A549 (cell line): Measurements from ENCODE around the gene TMPRSS6. TPM values are rescaled to one million over a fixed set of nuclear protein-coding genes. Genes with fewer than 3 reads are reported as not detected.
A peak's percentile ranks its signal among the peaks of the same experiment; 100 is the strongest.

Experiments used
- ATAC-seq, 2 experiments: fragments of 200-7000 bp in 1 of 2; fragments of >200 bp in 1 of 2; cut with Nextera tagmentation in 1 of 2; cut with Tn5 transposase in 1 of 2; 3 replicates each; pipeline versions ENCODE4 v1.8.0 to v1.9.1; 2018 to 2020; ENCODE audit warnings: mild to moderate bottlenecking in 1 of 2, moderate library complexity in 1 of 2
- CTCF ChIA-PET: fragments of 300-600 bp; sonication (Branson Sonifier 250); formaldehyde crosslinking; extraction: SDS; loops from one replicate; lab custom pipeline; 2021; ENCODE audit warnings: antibody characterized with exemption, inconsistent platforms; lab: Yijun Ruan, JAX
- POLR2A ChIA-PET: fragments of 350-600 bp; formaldehyde crosslinking; extraction: SDS; loops from one replicate; lab custom pipeline; 2021; ENCODE audit warnings: antibody characterized with exemption, inconsistent platforms; lab: Yijun Ruan, JAX
- DNase-seq, 2 experiments: peaks; one replicate each; pipeline versions ENCODE4 v3.0.0 to v3.0.0-alpha.2; 2011 to 2016; ENCODE audit warnings: low read depth in 1 of 2, low spot score in 1 of 2
- FAIRE-seq: peaks from 2 replicates; lab custom pipeline; 2011; peaks lifted over from hg19 to GRCh38; lab: Jason Lieb, UNC
- H3K27ac ChIP-seq, 2 experiments: fragments of >200 bp; sonication (Bioruptor Twin); formaldehyde crosslinking; 3 replicates each; pipeline ENCODE4 v1.5.1; 2016 to 2017
- H3K4me1 ChIP-seq: fragments of >200 bp; sonication (Bioruptor Twin); formaldehyde crosslinking; 3 replicates; pipeline ENCODE4 v1.6.1; 2016
- H3K4me2 ChIP-seq: fragments of >200 bp; sonication (Bioruptor Twin); formaldehyde crosslinking; 3 replicates; pipeline ENCODE4 v1.6.1; 2016
- H3K4me3 ChIP-seq: fragments of >200 bp; sonication (Bioruptor Twin); formaldehyde crosslinking; 3 replicates; pipeline ENCODE4 v1.5.1; 2016
- H3K9me3 ChIP-seq: fragments of >200 bp; sonication (Bioruptor Twin); formaldehyde crosslinking; 3 replicates; pipeline ENCODE4 v1.6.1; 2016
- EHF ChIP-seq: fragments of 250-450 bp; sonication (Bioruptor Pico); IDR thresholded peaks from 2 replicates; pipeline ENCODE4 v1.5.0; 2020; ENCODE audit warnings: mild to moderate bottlenecking
- EP300 ChIP-seq, 2 experiments: fragments of >200 bp; sonication (Bioruptor Twin); formaldehyde crosslinking; IDR thresholded peaks; 2 replicates in 1 of 2; 3 replicates in 1 of 2; pipeline ENCODE4 v1.6.1; 2016 to 2017
- FOSL2 ChIP-seq, 2 experiments: fragments of 450-650 bp in 1 of 2; fragments of >200 bp in 1 of 2; sonication (Bioruptor Twin) in 1 of 2; formaldehyde crosslinking; IDR thresholded peaks; 2 replicates each; pipeline versions ENCODE4 v1.5.0 to v1.6.1; 2016 to 2020; ENCODE audit warnings: mild to moderate bottlenecking in 1 of 2, moderate library complexity in 1 of 2
- GATA3 ChIP-seq: IDR thresholded peaks from 2 replicates; pipeline ENCODE4 v1.6.1; 2012; ENCODE audit warnings: borderline replicate concordance
- HOXB5 ChIP-seq: fragments of 250-450 bp; sonication (Bioruptor Pico); IDR thresholded peaks from 2 replicates; pipeline ENCODE4 v1.5.0; 2020; ENCODE audit warnings: mild to moderate bottlenecking, moderate library complexity
- JUN ChIP-seq, 2 experiments: fragments of >200 bp; sonication (Bioruptor Twin); formaldehyde crosslinking; IDR thresholded peaks; 2 replicates in 1 of 2; 3 replicates in 1 of 2; pipeline ENCODE4 v1.6.1; 2016 to 2017
- KDM1A ChIP-seq: fragments of 200-600 bp; sonication (generic); IDR thresholded peaks from 2 replicates; pipeline ENCODE4 v1.6.1; 2016; ENCODE audit warnings: low read depth, mild to moderate bottlenecking
- KDM5A ChIP-seq: fragments of 200-600 bp; sonication (generic); IDR thresholded peaks from 2 replicates; pipeline ENCODE4 v1.6.1; 2016; ENCODE audit warnings: antibody characterized with exemption, mild to moderate bottlenecking
- MAFK ChIP-seq: fragments of 450-650 bp; IDR thresholded peaks from 2 replicates; pipeline ENCODE4 v1.6.1; 2014; ENCODE audit not compliant: partially characterized antibody
- MAX ChIP-seq: IDR thresholded peaks from 2 replicates; pipeline ENCODE4 v1.6.1; 2012
- PBX3 ChIP-seq: IDR thresholded peaks from 2 replicates; pipeline ENCODE4 v1.6.1; 2012
- PHF8 ChIP-seq: fragments of 200-600 bp; sonication (generic); IDR thresholded peaks from 2 replicates; pipeline ENCODE4 v1.6.1; 2016; ENCODE audit warnings: low read depth, mild to moderate bottlenecking, antibody characterized with exemption, moderate library complexity, borderline replicate concordance
- POLR2A ChIP-seq: IDR thresholded peaks from 2 replicates; pipeline ENCODE4 v1.6.1; 2012; ENCODE audit warnings: mild to moderate bottlenecking, low read length
- RAD21 ChIP-seq, 2 experiments: fragments of >200 bp in 1 of 2; sonication (Bioruptor Twin) in 1 of 2; formaldehyde crosslinking in 1 of 2; IDR thresholded peaks in 1 of 2; conservative IDR thresholded peaks in 1 of 2; 2 replicates in 1 of 2; 3 replicates in 1 of 2; pipeline ENCODE4 v1.6.1; 2012 to 2018; ENCODE audit warnings: inconsistent platforms in 1 of 2
- RCOR1 ChIP-seq: fragments of 150-350 bp; IDR thresholded peaks from 2 replicates; pipeline ENCODE4 v1.6.1; 2014; ENCODE audit warnings: antibody characterized with exemption, low read length, low read depth
- RFX5 ChIP-seq: fragments of 450-650 bp; IDR thresholded peaks from 2 replicates; pipeline ENCODE4 v1.7.1; 2014; ENCODE audit warnings: antibody characterized with exemption, mild to moderate bottlenecking, moderate library complexity
- RNF2 ChIP-seq: fragments of 200-600 bp; sonication (generic); IDR thresholded peaks from 2 replicates; pipeline ENCODE4 v1.6.1; 2016; ENCODE audit warnings: low read depth, mild to moderate bottlenecking, antibody characterized with exemption, moderate library complexity, borderline replicate concordance
- TP53 ChIP-seq: fragments of 250-450 bp; sonication (Bioruptor Pico); IDR thresholded peaks from 2 replicates; pipeline ENCODE4 v1.5.0; 2021; ENCODE audit warnings: mild to moderate bottlenecking, moderate library complexity
- ZC3H11A ChIP-seq: fragments of 450-650 bp; IDR thresholded peaks from 2 replicates; pipeline ENCODE4 v1.6.1; 2014; ENCODE audit warnings: antibody characterized with exemption, mild to moderate bottlenecking
- ZFP36 ChIP-seq: fragments of 450-650 bp; IDR thresholded peaks from 2 replicates; pipeline ENCODE4 v1.6.1; 2014; ENCODE audit warnings: borderline replicate concordance; ENCODE audit not compliant: partially characterized antibody
- ZSCAN20 ChIP-seq: fragments of 250-450 bp; sonication (Bioruptor Pico); IDR thresholded peaks from 2 replicates; pipeline ENCODE4 v1.8.0; 2022; ENCODE audit warnings: mild to moderate bottlenecking, moderate library complexity
- WGBS: methylation state at CpG from one replicate; pipeline ENCODE4 v1.1.6; 2017; ENCODE audit errors: missing lambda C conversion rate; 5-methylcytosine and 5-hydroxymethylcytosine counted together
- polyA plus RNA-seq, 4 experiments: library from polyadenylated mRNA; depleted of rRNA in 3 of 4; stranded (reverse); fragments of >200 nt; fragmentation: RNase III in 1 of 4; extraction: RNeasy Plus Mini Kit Qiagen cat#74134 plus additional on column Dnase treatment in 1 of 4; gene quantifications; 2 replicates in 3 of 4; 3 replicates in 1 of 4; pipeline ENCODE4 v1.2.3, GENCODE V29; 2011 to 2017

TMPRSS6 gene
- polyA plus RNA-seq, 2 of the 4 experiments (the other 2 are of a cell fraction) = not detected

DNA sequence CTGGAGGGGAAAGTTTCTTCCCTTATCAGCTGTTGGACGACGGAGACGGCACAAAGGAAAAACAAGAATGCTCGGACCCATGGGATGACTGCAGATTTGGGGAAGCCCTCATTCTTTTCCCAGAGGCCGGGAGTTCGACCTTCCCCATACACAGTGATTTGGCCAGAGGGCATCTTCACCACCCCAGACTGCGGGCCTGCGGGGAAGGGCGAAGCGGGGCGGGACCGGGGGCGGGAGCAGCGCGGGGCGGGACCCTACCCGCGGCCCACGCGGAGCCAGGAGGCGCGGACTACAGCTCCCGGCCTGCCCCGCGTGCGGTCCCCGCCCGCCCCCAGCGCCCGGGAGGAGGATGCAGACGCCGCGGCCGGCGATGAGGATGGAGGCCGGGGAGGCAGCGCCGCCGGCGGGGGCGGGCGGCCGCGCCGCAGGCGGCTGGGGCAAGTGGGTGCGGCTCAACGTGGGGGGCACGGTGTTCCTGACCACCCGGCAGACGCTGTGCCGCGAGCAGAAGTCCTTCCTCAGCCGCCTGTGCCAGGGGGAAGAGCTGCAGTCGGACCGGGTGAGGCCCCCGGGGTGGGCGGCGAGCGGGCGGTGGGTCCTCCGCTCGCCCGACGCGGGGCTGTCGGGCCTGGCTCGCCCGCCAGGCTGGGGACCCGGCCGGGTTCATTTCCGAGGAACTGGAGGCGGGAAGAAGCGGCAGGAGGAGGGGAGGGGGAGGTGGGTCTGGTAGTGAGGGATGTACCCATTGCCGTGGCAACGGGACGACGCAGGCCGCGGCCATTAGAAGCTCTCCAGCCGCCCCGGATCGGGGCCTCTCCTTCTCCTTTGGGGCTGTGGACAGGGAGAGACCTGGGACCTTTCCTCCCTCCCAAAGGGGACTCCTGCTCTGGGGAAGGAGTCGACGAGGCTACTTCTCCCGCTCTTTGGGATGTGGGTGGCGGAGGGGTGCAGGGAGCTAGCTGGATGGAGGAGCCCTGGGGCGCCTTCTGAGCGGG is 57.8 kb downstream of the TMPRSS6 start, which contains the start of gene KCTD17:
TSS of gene KCTD17 (plus strand) at position 352 of the 995 bp plus-strand sequence. CDS start at position 371, 19 bp downstream.
- TF ChIP-seq POLR2A (peak; percentile 50), JUN (IDR thresholded peaks at IDR 0.05) (peak in 1 of 2 experiments; percentile 46; a peak in 2 of 5 replicates), MAFK (no peak), PHF8 (peak; percentile 54; the same call in 1 of the 2 replicates), EHF (CRISPR knock-in tag) (no peak), EP300 (IDR thresholded peaks at IDR 0.05) (no peak)
- H3K9me3 ChIP-seq = no peaks in the 10 kb centered on the region
- peak within 1 kb of the TSS; percentile 86 to 96 for H3K27ac ChIP-seq
- POLR2A ChIA-PET = interaction anchor here (0.8 to 1.5 kb wide), 3 partner anchors 18 to 148 kb away, joined by 3 to 6 read pairs (median 3); no protein-coding TSS in a partner anchor
- WGBS = 40% methylated on average over 7 of the region's 89 CpGs
- CTCF ChIA-PET = interaction anchor here (0.9 to 1.2 kb wide), 3 partner anchors 29 to 196 kb away, joined by 3 to 4 read pairs (median 4); no protein-coding TSS in a partner anchor
- peaks cover 14% of the 10 kb centered on the region; the same call in 2 of the 3 replicates for H3K4me1 ChIP-seq
- peak within 1 kb of the TSS; percentile 89 for H3K4me3 ChIP-seq
- DNase-seq (peak; percentile 53 to 77), ATAC-seq (peak; percentile 96 to 98), FAIRE-seq (no peak)
- H3K4me2 ChIP-seq = peak within 1 kb of the TSS; percentile 90

DNA sequence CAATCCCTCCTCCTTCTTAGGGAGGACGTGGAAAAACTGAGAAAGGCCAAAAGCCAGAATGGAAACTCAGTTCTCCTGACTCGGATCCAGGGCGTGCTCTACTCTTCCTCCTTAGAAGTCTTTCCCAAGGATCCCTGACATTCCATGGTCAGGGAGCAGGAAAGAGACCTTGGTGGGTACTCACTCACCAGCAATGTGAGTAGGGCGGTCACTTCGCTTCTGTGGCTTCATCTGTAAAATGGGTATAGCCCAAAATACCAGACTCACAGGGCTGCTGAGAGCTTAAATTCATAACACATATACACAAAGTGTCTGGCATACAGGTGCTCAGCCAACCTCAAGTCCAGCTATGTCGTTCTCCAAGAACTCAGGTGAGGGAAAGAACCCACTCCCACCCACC is 58.6 kb downstream of the TMPRSS6 start:
- H3K4me3 ChIP-seq = peak overlapping the region; percentile 89; the same call in 2 of the 3 replicates
- H3K4me1 ChIP-seq = peaks cover 19% of the 10 kb centered on the region
- TF ChIP-seq PBX3 (no peak), ZSCAN20 (CRISPR knock-in tag) (no peak), HOXB5 (no peak)
- CTCF ChIA-PET = interaction anchor here (0.5 to 1.2 kb wide), 3 partner anchors 29 to 147 kb away, joined by 3 to 4 read pairs (median 3); no protein-coding TSS in a partner anchor
- no peak for FAIRE-seq
- peak overlapping the region; percentile 90 for H3K4me2 ChIP-seq
- whole genome bisulfite sequencing = 99% methylated on average over 6 of the region's 6 CpGs
- DNase-seq = no peak
- H3K27ac ChIP-seq = peak overlapping the region; percentile 86 to 96
- ATAC-seq = no peak
- POLR2A ChIA-PET = interaction anchor here (0.8 to 1.5 kb wide), 3 partner anchors 19 to 149 kb away, joined by 3 to 6 read pairs (median 3); no protein-coding TSS in a partner anchor
- H3K9me3 ChIP-seq = no peaks in the 10 kb centered on the region

DNA sequence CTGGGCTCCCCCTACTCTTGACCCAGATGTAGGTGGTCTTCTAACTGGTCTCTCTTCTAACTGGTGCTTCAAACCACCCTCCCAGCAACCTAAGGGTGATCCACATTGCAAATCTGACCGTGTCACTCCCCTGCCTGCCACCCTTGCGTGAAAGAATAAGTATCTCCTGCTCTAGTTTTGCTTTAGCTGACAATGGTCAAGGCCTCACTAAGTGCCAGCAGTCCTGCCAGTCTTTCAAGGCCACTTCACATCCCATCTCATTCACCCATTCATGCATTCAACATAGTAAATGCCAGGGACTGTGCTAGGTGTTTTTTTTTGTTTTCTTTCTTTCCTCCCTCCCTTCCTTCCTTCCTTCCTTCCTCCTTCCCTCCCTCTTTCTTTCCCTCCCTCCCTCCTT is 60.3 kb downstream of the TMPRSS6 start:
- ATAC-seq = no peak
- Histone ChIP-seq H3K4me2 (no peak overlapping the region), H3K4me3 (no peak overlapping the region), H3K27ac (no peak overlapping the region), H3K4me1 (peaks cover 33% of the 10 kb centered on the region), H3K9me3 (no peaks in the 10 kb centered on the region)
- no peak for DNase-seq
- ChIA-PET POLR2A (no interaction called here), CTCF (no interaction called here)
- 88% methylated on average over 2 of the region's 2 CpGs for WGBS
- TF ChIP-seq ZSCAN20 (CRISPR knock-in tag) = no peak
- no peak for TF ChIP-seq HOXB5
- TF ChIP-seq GATA3 = no peak
- TF ChIP-seq PBX3 = no peak
- TF ChIP-seq ZFP36 = no peak
- no peak for TF ChIP-seq RFX5
- TF ChIP-seq RNF2 = no peak
- no peak for TF ChIP-seq MAFK
- no peak for TF ChIP-seq ZC3H11A
- TF ChIP-seq FOSL2 (IDR thresholded peaks at IDR 0.05) = no peak
- no peak for TF ChIP-seq FOSL2 (CRISPR knock-in tag; IDR thresholded peaks at IDR 0.05)
- TF ChIP-seq KDM1A = no peak
- no peak for TF ChIP-seq KDM5A
- TF ChIP-seq RAD21 (conservative IDR thresholded peaks at IDR 0.05 in 1 of 2, IDR thresholded peaks at IDR 0.05 in 1 of 2) = no peak
- no peak for TF ChIP-seq EP300 (IDR thresholded peaks at IDR 0.05)
- TF ChIP-seq RCOR1 = no peak
- TF ChIP-seq MAX = no peak
- no peak for TF ChIP-seq JUN (IDR thresholded peaks at IDR 0.05)
- TF ChIP-seq TP53 (CRISPR knock-in tag) = no peak
- no peak for FAIRE-seq
